Endothelial cell (in vitro differentiated cells): ENCODE measurements around the gene WDR17. TPM values are rescaled to one million over a fixed set of nuclear protein-coding genes. Genes with fewer than 3 reads are reported as not detected.

ENCODE experiments used
- DNase-seq: peaks from one replicate; pipeline ENCODE4 v3.0.0; 2021; ENCODE audit warnings: low spot score
- H3K27ac Mint-ChIP-seq: one replicate; pipeline ENCODE4 v1.8.0; 2021; ENCODE audit warnings: mixed read lengths, inconsistent platforms; ENCODE audit not compliant: unreplicated experiment
- H3K27me3 Mint-ChIP-seq: one replicate; pipeline ENCODE4 v1.8.0; 2021; ENCODE audit warnings: mild to moderate bottlenecking, moderate library complexity, mixed read lengths, inconsistent platforms; ENCODE audit not compliant: unreplicated experiment
- H3K36me3 Mint-ChIP-seq: one replicate; pipeline ENCODE4 v1.8.0; 2021; ENCODE audit warnings: mild to moderate bottlenecking, low read depth, mixed read lengths, inconsistent platforms; ENCODE audit not compliant: unreplicated experiment
- H3K4me1 Mint-ChIP-seq: one replicate; pipeline ENCODE4 v1.8.0; 2021; ENCODE audit warnings: mild to moderate bottlenecking, mixed read lengths, inconsistent platforms; ENCODE audit not compliant: unreplicated experiment
- H3K4me3 Mint-ChIP-seq: one replicate; pipeline ENCODE4 v1.8.0; 2021; ENCODE audit warnings: mild to moderate bottlenecking, mixed read lengths, inconsistent platforms; ENCODE audit not compliant: unreplicated experiment
- H3K9me3 Mint-ChIP-seq: one replicate; pipeline ENCODE4 v1.8.0; 2021; ENCODE audit warnings: mixed read lengths, inconsistent platforms; ENCODE audit not compliant: unreplicated experiment
- total RNA-seq: library from RNA; stranded (reverse); fragmentation: NEBNext Ultra II Directional; extraction: Animal tissue kit (Norgen Biotek cat#: 25700); gene quantifications from one replicate; pipeline ENCODE4 v1.2.1, GENCODE V29; 2021; ENCODE audit not compliant: unreplicated experiment
- TF ChIP-seq, protein P1 (sequence below): fragments of 200-600 bp; sonication (generic); IDR thresholded peaks from one replicate; pipeline ENCODE4 v1.5.0; 2021; ENCODE audit warnings: antibody characterized with exemption; ENCODE audit not compliant: unreplicated experiment

WDR17 gene
- total RNA-seq, 1 donor from 2014 or later = 0.64 TPM

DNA sequence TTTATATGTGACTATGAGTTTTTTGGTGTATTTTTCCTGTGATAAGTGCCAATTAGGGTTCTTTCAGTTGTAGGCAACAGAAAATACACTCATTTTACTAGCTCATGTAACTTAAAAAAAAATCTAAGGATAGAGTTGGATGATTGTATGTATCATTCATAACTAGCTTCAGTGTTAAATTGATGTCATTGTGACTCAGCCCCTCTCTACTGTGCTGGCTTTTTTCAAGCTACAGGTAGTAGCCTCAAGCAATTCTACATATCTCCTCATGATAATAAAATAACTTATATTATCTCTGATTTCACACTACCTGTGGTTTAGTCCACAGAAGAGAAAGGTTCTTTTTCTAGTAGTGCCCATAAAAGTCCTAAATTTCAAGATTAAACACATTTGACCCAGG lies 11.9 kb downstream of the WDR17 start:
- Mint-ChIP-seq H3K4me1 (no peaks in the 10 kb centered on the region), H3K4me3 (no peak overlapping the region), H3K27me3 (no peaks in the 10 kb centered on the region), H3K9me3 (no peaks in the 10 kb centered on the region), H3K27ac (no peak overlapping the region), H3K36me3 (no peaks in the 10 kb centered on the region)
- DNase-seq = no peak
- TF ChIP-seq, protein P1, sequence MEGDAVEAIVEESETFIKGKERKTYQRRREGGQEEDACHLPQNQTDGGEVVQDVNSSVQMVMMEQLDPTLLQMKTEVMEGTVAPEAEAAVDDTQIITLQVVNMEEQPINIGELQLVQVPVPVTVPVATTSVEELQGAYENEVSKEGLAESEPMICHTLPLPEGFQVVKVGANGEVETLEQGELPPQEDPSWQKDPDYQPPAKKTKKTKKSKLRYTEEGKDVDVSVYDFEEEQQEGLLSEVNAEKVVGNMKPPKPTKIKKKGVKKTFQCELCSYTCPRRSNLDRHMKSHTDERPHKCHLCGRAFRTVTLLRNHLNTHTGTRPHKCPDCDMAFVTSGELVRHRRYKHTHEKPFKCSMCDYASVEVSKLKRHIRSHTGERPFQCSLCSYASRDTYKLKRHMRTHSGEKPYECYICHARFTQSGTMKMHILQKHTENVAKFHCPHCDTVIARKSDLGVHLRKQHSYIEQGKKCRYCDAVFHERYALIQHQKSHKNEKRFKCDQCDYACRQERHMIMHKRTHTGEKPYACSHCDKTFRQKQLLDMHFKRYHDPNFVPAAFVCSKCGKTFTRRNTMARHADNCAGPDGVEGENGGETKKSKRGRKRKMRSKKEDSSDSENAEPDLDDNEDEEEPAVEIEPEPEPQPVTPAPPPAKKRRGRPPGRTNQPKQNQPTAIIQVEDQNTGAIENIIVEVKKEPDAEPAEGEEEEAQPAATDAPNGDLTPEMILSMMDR = no peak

DNA sequence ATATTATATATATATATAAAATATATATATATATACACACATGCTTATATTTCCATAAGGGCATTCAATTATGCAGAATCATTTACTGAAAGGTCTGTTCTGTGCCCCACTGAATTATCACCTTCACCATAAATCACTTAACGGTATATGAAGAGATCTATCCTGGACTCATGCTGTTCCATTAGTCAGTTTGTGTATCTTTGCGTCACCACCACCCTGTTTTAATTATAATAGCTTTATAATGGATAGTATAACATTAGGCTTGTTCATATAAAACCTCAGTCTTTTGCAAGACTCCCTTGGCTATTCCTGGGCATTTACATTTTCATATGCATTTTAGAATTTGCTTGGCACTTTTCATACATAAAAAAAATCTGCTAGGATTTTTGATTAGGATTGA lies 19.1 kb downstream of the WDR17 start:
- H3K36me3 Mint-ChIP-seq = no peaks in the 10 kb centered on the region
- no peaks in the 10 kb centered on the region for H3K4me1 Mint-ChIP-seq
- TF ChIP-seq, protein P1 = no peak
- no peak overlapping the region for H3K4me3 Mint-ChIP-seq
- no peak overlapping the region for H3K27ac Mint-ChIP-seq
- no peaks in the 10 kb centered on the region for H3K27me3 Mint-ChIP-seq
- no peaks in the 10 kb centered on the region for H3K9me3 Mint-ChIP-seq
- DNase-seq = no peak

DNA sequence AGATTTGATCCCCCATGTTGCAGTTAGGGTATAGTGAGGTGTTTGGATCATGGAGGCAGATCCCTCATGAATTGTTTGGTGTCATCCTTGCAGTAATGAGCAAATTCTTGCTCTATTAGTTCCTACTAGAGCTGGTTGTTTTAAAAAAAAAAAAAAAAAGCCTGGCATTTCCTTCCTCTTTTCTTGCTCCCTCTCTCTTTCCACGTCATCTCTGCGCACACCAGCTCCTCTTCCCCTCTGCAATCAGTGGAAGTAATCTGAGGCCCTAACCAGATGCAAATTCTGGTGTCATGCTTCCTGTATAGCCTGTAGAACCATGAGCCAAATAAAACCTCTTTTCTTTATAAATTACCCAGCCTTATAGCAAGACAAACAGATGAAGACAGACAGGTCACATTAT lies 24.5 kb downstream of the WDR17 start:
- Mint-ChIP-seq H3K27me3 (no peaks in the 10 kb centered on the region), H3K4me1 (no peaks in the 10 kb centered on the region), H3K9me3 (no peaks in the 10 kb centered on the region), H3K27ac (no peak overlapping the region), H3K4me3 (no peak overlapping the region), H3K36me3 (no peaks in the 10 kb centered on the region)
- TF ChIP-seq, protein P1 = no peak
- no peak for DNase-seq

DNA sequence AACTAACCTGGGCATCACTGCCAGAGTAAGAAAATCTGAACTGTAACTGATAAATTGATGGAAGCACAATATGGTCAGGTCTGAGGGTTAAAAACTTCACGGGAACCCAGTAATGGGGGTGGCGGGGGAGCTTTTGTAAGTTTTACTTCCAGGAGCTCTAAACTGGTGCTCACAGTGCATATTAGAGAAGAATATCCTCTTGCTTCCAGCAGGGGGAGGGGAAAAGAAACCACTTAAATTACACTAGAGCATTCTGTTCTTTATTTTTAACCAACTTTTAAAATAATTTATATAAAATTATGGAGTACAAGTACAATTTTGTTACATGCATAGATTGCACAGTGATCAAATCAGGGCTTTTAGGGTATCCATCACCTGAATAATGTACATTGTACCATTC lies 33.7 kb downstream of the WDR17 start:
- Mint-ChIP-seq H3K27me3 (no peaks in the 10 kb centered on the region), H3K36me3 (no peaks in the 10 kb centered on the region), H3K27ac (no peak overlapping the region), H3K9me3 (no peaks in the 10 kb centered on the region), H3K4me3 (no peak overlapping the region), H3K4me1 (no peaks in the 10 kb centered on the region)
- TF ChIP-seq, protein P1 = peak; percentile 40
- DNase-seq = no peak

DNA sequence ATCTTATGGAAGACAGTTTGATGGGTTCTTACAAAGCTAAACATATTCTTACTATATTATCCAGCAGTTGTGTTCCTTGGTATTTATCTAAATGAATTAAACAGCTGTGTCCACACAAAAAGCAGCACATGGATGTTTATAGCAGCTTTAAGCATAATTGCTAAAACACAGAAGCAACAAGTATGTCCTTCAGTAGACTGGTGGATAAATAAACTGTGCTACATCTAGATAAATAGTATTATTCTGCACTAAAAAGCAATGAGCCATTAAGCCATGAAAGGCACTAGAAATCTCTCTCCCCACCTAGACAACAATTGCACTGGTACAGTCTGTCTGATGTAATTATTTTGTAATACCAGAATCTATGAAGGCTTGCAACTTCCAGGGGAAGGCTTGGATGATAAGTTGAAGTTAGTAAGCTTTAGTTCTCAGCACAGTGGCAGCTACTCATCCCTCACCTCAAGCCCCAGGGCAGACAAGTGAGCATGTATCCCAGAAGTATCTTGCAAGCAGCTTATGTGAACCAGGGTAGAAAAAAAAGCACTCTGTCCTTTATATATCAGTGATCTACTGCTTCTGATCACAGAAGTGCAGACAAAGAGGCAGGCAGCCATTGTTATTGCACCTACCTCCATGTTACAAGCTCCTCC lies 36.9 kb downstream of the WDR17 start:
- DNase-seq = no peak
- Mint-ChIP-seq H3K4me1 (no peaks in the 10 kb centered on the region), H3K27me3 (no peaks in the 10 kb centered on the region), H3K9me3 (no peaks in the 10 kb centered on the region), H3K27ac (no peak overlapping the region), H3K4me3 (no peak overlapping the region), H3K36me3 (no peaks in the 10 kb centered on the region)
- TF ChIP-seq, protein P1 = no peak
